Activated naive CD4-positive, alpha-beta T cell treated with anti-CD3 and anti-CD28 coated beads, Interleukin-2, amount 50 U/mL, for 24 hours (primary cell): ENCODE measurements around the gene KIF15.
"Not testable (repeated sequence)": the region's sequence is repeated elsewhere in the genome, so short reads cannot be mapped to it uniquely, and the experiment has no call there.

Experiments
- H3K27ac Mint-ChIP-seq: one replicate; pipeline ENCODE4 v1.8.0; 2021; ENCODE audit warnings: mild to moderate bottlenecking, mixed read lengths
- H3K27me3 Mint-ChIP-seq: one replicate; pipeline ENCODE4 v1.8.0; 2021; ENCODE audit warnings: mixed read lengths
- H3K36me3 Mint-ChIP-seq: one replicate; pipeline ENCODE4 v1.8.0; 2021; ENCODE audit warnings: mixed read lengths
- H3K4me1 Mint-ChIP-seq: one replicate; pipeline ENCODE4 v1.8.0; 2021; ENCODE audit warnings: mixed read lengths
- H3K4me3 Mint-ChIP-seq: one replicate; pipeline ENCODE4 v1.8.0; 2021; ENCODE audit warnings: mild to moderate bottlenecking, mixed read lengths
- H3K9me3 Mint-ChIP-seq: one replicate; pipeline ENCODE4 v1.8.0; 2021; ENCODE audit warnings: mixed read lengths

KIF15 gene

GRCh38 chr3:44803298-44803697, 41.7 kb downstream of the KIF15 start:
- no peaks in the 10 kb centered on the region for H3K9me3 Mint-ChIP-seq

GRCh38 chr3:44805960-44806359, 44.4 kb downstream of the KIF15 start:
- no peaks in the 10 kb centered on the region for H3K4me1 Mint-ChIP-seq
- H3K27ac Mint-ChIP-seq: no peak overlapping the region
- H3K27me3 Mint-ChIP-seq: no peaks in the 10 kb centered on the region
- H3K36me3 Mint-ChIP-seq: no peaks in the 10 kb centered on the region
- no peak overlapping the region for H3K4me3 Mint-ChIP-seq
- H3K9me3 Mint-ChIP-seq: no peaks in the 10 kb centered on the region

More at GRCh38 chr3:44803298-44803697, 41.7 kb downstream of the KIF15 start:
- no peaks in the 10 kb centered on the region for H3K4me1 Mint-ChIP-seq
- no peaks in the 10 kb centered on the region for H3K36me3 Mint-ChIP-seq
- no peak overlapping the region for H3K4me3 Mint-ChIP-seq
- no peak overlapping the region for H3K27ac Mint-ChIP-seq
- no peaks in the 10 kb centered on the region for H3K27me3 Mint-ChIP-seq

GRCh38 chr3:44814751-44815150, 53.2 kb downstream of the KIF15 start:
- Mint-ChIP-seq H3K9me3 (peaks cover 5% of the 10 kb centered on the region), H3K36me3 (peaks cover 2% of the 10 kb centered on the region), H3K4me3 (no peak overlapping the region)

GRCh38 chr3:44816334-44816733, 54.7 kb downstream of the KIF15 start:
- H3K36me3 Mint-ChIP-seq, H3K9me3 Mint-ChIP-seq: not testable (repeated sequence)

More at GRCh38 chr3:44814751-44815150, 53.2 kb downstream of the KIF15 start:
- Mint-ChIP-seq H3K4me1 (no peaks in the 10 kb centered on the region), H3K27ac (no peak overlapping the region), H3K27me3 (no peaks in the 10 kb centered on the region)

GRCh38 chr3:44821206-44821605, 59.6 kb downstream of the KIF15 start:
- not testable (repeated sequence) for H3K4me1 Mint-ChIP-seq, H3K27ac Mint-ChIP-seq, H3K27me3 Mint-ChIP-seq, H3K4me3 Mint-ChIP-seq, H3K36me3 Mint-ChIP-seq, H3K9me3 Mint-ChIP-seq

More at GRCh38 chr3:44816334-44816733, 54.7 kb downstream of the KIF15 start:
- H3K27me3 Mint-ChIP-seq, H3K4me3 Mint-ChIP-seq, H3K4me1 Mint-ChIP-seq, H3K27ac Mint-ChIP-seq: not testable (repeated sequence)

- H3K27ac Mint-ChIP-seq: no peak overlapping the region
- H3K9me3 Mint-ChIP-seq: no peaks in the 10 kb centered on the region
- no peaks in the 10 kb centered on the region for H3K4me1 Mint-ChIP-seq
- H3K27me3 Mint-ChIP-seq: no peaks in the 10 kb centered on the region
- no peak overlapping the region for H3K4me3 Mint-ChIP-seq
- H3K36me3 Mint-ChIP-seq: no peaks in the 10 kb centered on the region
Measured at GRCh38 chr3:44825264-44825925, 63.8 kb downstream of the KIF15 start.

- no peaks in the 10 kb centered on the region for H3K27me3 Mint-ChIP-seq
- H3K36me3 Mint-ChIP-seq: no peaks in the 10 kb centered on the region
- no peaks in the 10 kb centered on the region for H3K4me1 Mint-ChIP-seq
- no peaks in the 10 kb centered on the region for H3K9me3 Mint-ChIP-seq
- no peak overlapping the region for H3K27ac Mint-ChIP-seq
- no peak overlapping the region for H3K4me3 Mint-ChIP-seq
Measured at GRCh38 chr3:44827196-44827595, 65.6 kb downstream of the KIF15 start.

GRCh38 chr3:44831232-44831631, 69.6 kb downstream of the KIF15 start:
- H3K27ac Mint-ChIP-seq: no peak overlapping the region
- H3K9me3 Mint-ChIP-seq: no peaks in the 10 kb centered on the region
- no peaks in the 10 kb centered on the region for H3K27me3 Mint-ChIP-seq
- H3K36me3 Mint-ChIP-seq: peaks cover 3% of the 10 kb centered on the region
- H3K4me1 Mint-ChIP-seq: no peaks in the 10 kb centered on the region
- no peak overlapping the region for H3K4me3 Mint-ChIP-seq

GRCh38 chr3:44832032-44832431, 70.4 kb downstream of the KIF15 start:
- H3K4me3 Mint-ChIP-seq: no peak overlapping the region
- H3K27me3 Mint-ChIP-seq: no peaks in the 10 kb centered on the region
- H3K36me3 Mint-ChIP-seq: peaks cover 3% of the 10 kb centered on the region
- peaks cover 6% of the 10 kb centered on the region for H3K9me3 Mint-ChIP-seq
- no peaks in the 10 kb centered on the region for H3K4me1 Mint-ChIP-seq
- H3K27ac Mint-ChIP-seq: no peak overlapping the region

GRCh38 chr3:44832965-44833364, 71.4 kb downstream of the KIF15 start:
- peaks cover 11% of the 10 kb centered on the region for H3K9me3 Mint-ChIP-seq
- no peak overlapping the region for H3K4me3 Mint-ChIP-seq
- H3K27me3 Mint-ChIP-seq: no peaks in the 10 kb centered on the region
- no peaks in the 10 kb centered on the region for H3K4me1 Mint-ChIP-seq
- peaks cover 3% of the 10 kb centered on the region for H3K36me3 Mint-ChIP-seq
- H3K27ac Mint-ChIP-seq: no peak overlapping the region

GRCh38 chr3:44833394-44833793, 71.8 kb downstream of the KIF15 start:
- peaks cover 3% of the 10 kb centered on the region for H3K36me3 Mint-ChIP-seq
- no peaks in the 10 kb centered on the region for H3K27me3 Mint-ChIP-seq
- H3K4me1 Mint-ChIP-seq: no peaks in the 10 kb centered on the region
- H3K27ac Mint-ChIP-seq: no peak overlapping the region
- peaks cover 11% of the 10 kb centered on the region for H3K9me3 Mint-ChIP-seq
- no peak overlapping the region for H3K4me3 Mint-ChIP-seq

- H3K27ac Mint-ChIP-seq: no peak overlapping the region
- H3K36me3 Mint-ChIP-seq: peaks cover 3% of the 10 kb centered on the region
- H3K4me3 Mint-ChIP-seq: no peak overlapping the region
- no peaks in the 10 kb centered on the region for H3K27me3 Mint-ChIP-seq
- H3K4me1 Mint-ChIP-seq: no peaks in the 10 kb centered on the region
- H3K9me3 Mint-ChIP-seq: peaks cover 11% of the 10 kb centered on the region
Measured at GRCh38 chr3:44835684-44836083, 74.1 kb downstream of the KIF15 start.

GRCh38 chr3:44842376-44842775, 80.8 kb downstream of the KIF15 start:
- no peaks in the 10 kb centered on the region for H3K36me3 Mint-ChIP-seq
- H3K9me3 Mint-ChIP-seq: peaks cover 1% of the 10 kb centered on the region
- no peaks in the 10 kb centered on the region for H3K4me1 Mint-ChIP-seq
- H3K27ac Mint-ChIP-seq: no peak overlapping the region
- H3K27me3 Mint-ChIP-seq: no peaks in the 10 kb centered on the region
- H3K4me3 Mint-ChIP-seq: no peak overlapping the region

GRCh38 chr3:44845528-44846520, 84.2 kb downstream of the KIF15 start:
- no peaks in the 10 kb centered on the region for H3K27me3 Mint-ChIP-seq
- H3K4me3 Mint-ChIP-seq: no peak overlapping the region
- no peaks in the 10 kb centered on the region for H3K4me1 Mint-ChIP-seq
- H3K36me3 Mint-ChIP-seq: no peaks in the 10 kb centered on the region
- H3K9me3 Mint-ChIP-seq: no peaks in the 10 kb centered on the region
- no peak overlapping the region for H3K27ac Mint-ChIP-seq

- no peaks in the 10 kb centered on the region for H3K9me3 Mint-ChIP-seq
- no peaks in the 10 kb centered on the region for H3K27me3 Mint-ChIP-seq
- no peak overlapping the region for H3K27ac Mint-ChIP-seq
- H3K4me3 Mint-ChIP-seq: no peak overlapping the region
- no peaks in the 10 kb centered on the region for H3K36me3 Mint-ChIP-seq
- H3K4me1 Mint-ChIP-seq: no peaks in the 10 kb centered on the region
Measured at GRCh38 chr3:44848634-44849033, 87.0 kb downstream of the KIF15 start.

GRCh38 chr3:44856663-44857062, 95.1 kb downstream of the KIF15 start:
- H3K9me3 Mint-ChIP-seq, H3K27ac Mint-ChIP-seq, H3K4me1 Mint-ChIP-seq, H3K4me3 Mint-ChIP-seq, H3K36me3 Mint-ChIP-seq, H3K27me3 Mint-ChIP-seq: not testable (repeated sequence)
